NK-92 (cell line): ENCODE measurements around the gene EFNB1.

Experiments used
- DNase-seq: peaks from one replicate; lab custom pipeline; 2025; ENCODE audit not compliant: unreplicated experiment; lab: John Stamatoyannopoulos, UW

EFNB1 gene

GRCh38 chrX:68842781-68843581 is 14.2 kb downstream of the EFNB1 start:
- DNase-seq, result no peak

GRCh38 chrX:68843992-68844391 is 15.2 kb downstream of the EFNB1 start:
- no peak for DNase-seq

- DNase-seq, result no peak
Measured at GRCh38 chrX:68844581-68844980, 15.8 kb downstream of the EFNB1 start.

- no peak for DNase-seq
Measured at GRCh38 chrX:68846536-68846935, 17.7 kb downstream of the EFNB1 start.

- DNase-seq, result no peak
Measured at GRCh38 chrX:68847172-68847571, 18.4 kb downstream of the EFNB1 start.

GRCh38 chrX:68848189-68848940 is 19.5 kb downstream of the EFNB1 start:
- DNase-seq, result no peak

GRCh38 chrX:68851082-68851481 is 22.3 kb downstream of the EFNB1 start:
- DNase-seq, result no peak

- DNase-seq, result no peak
Measured at GRCh38 chrX:68852046-68852445, 23.2 kb downstream of the EFNB1 start.

- no peak for DNase-seq
Measured at GRCh38 chrX:68853665-68854251, 24.9 kb downstream of the EFNB1 start.

GRCh38 chrX:68865300-68865699 is 36.5 kb downstream of the EFNB1 start:
- DNase-seq, result no peak

- DNase-seq, result no peak
Measured at GRCh38 chrX:68865926-68866325, 37.1 kb downstream of the EFNB1 start.

- DNase-seq, result no peak
Measured at GRCh38 chrX:68867458-68868112, 38.8 kb downstream of the EFNB1 start.

GRCh38 chrX:68868316-68868715 is 39.5 kb downstream of the EFNB1 start:
- DNase-seq, result no peak

- DNase-seq, result no peak
Measured at GRCh38 chrX:68868902-68869800, 40.3 kb downstream of the EFNB1 start.

GRCh38 chrX:68870357-68870756 is 41.5 kb downstream of the EFNB1 start:
- DNase-seq, result no peak

GRCh38 chrX:68872171-68872570 is 43.4 kb downstream of the EFNB1 start:
- DNase-seq, result no peak

GRCh38 chrX:68874076-68874475 is 45.3 kb downstream of the EFNB1 start:
- no peak for DNase-seq

GRCh38 chrX:68876731-68877130 is 47.9 kb downstream of the EFNB1 start:
- DNase-seq, result no peak

- no peak for DNase-seq
Measured at GRCh38 chrX:68877606-68878005, 48.8 kb downstream of the EFNB1 start.

GRCh38 chrX:68878977-68879645 is 50.3 kb downstream of the EFNB1 start:
- no peak for DNase-seq
